GM21515 (cell line): ENCODE measurements around the gene KCTD15.

ENCODE experiments used
- ATAC-seq: cut with Tn5 transposase; IDR thresholded peaks from one replicate; pipeline ENCODE4 v1.9.1; 2021; ENCODE audit not compliant: unreplicated experiment

Gene KCTD15

GRCh38 chr19:33771384-33772101, 25.1 kb upstream of the KCTD15 start:
- no peak for ATAC-seq

GRCh38 chr19:33772102-33772857, 24.4 kb upstream of the KCTD15 start:
- no peak for ATAC-seq

GRCh38 chr19:33772858-33773180, 23.9 kb upstream of the KCTD15 start:
- no peak for ATAC-seq

- no peak for ATAC-seq
Measured at GRCh38 chr19:33773704-33774624, 22.7 kb upstream of the KCTD15 start.

GRCh38 chr19:33774751-33775150, 21.9 kb upstream of the KCTD15 start:
- no peak for ATAC-seq

GRCh38 chr19:33775731-33776487, 20.8 kb upstream of the KCTD15 start:
- no peak for ATAC-seq

GRCh38 chr19:33777351-33777750, 19.3 kb upstream of the KCTD15 start:
- ATAC-seq = no peak

GRCh38 chr19:33777753-33778088, 18.9 kb upstream of the KCTD15 start:
- no peak for ATAC-seq

- peak; percentile 75 for ATAC-seq
Measured at GRCh38 chr19:33778089-33778791, 18.4 kb upstream of the KCTD15 start.

- ATAC-seq = no peak
Measured at GRCh38 chr19:33779849-33780248, 16.8 kb upstream of the KCTD15 start.

GRCh38 chr19:33780251-33780650, 16.4 kb upstream of the KCTD15 start:
- no peak for ATAC-seq

- ATAC-seq = no peak
Measured at GRCh38 chr19:33780746-33781145, 15.9 kb upstream of the KCTD15 start.

- ATAC-seq = no peak
Measured at GRCh38 chr19:33781415-33781935, 15.2 kb upstream of the KCTD15 start.

- ATAC-seq = no peak
Measured at GRCh38 chr19:33781996-33782395, 14.7 kb upstream of the KCTD15 start.

GRCh38 chr19:33784432-33784831, 12.2 kb upstream of the KCTD15 start:
- no peak for ATAC-seq

- ATAC-seq = no peak
Measured at GRCh38 chr19:33785795-33786194, 10.9 kb upstream of the KCTD15 start.

GRCh38 chr19:33788676-33789075, 8.0 kb upstream of the KCTD15 start:
- no peak for ATAC-seq

GRCh38 chr19:33789344-33789743, 7.3 kb upstream of the KCTD15 start:
- no peak for ATAC-seq

- ATAC-seq = no peak
Measured at GRCh38 chr19:33794683-33795369, 1.8 kb upstream of the KCTD15 start.
